ENCODE measurements around the gene MVP.

GRCh38 chr16:29881050-29881449, 60.8 kb downstream of the MVP start:
- TF ChIP-seq CEBPB (IDR thresholded peaks at IDR 0.05; ENCODE audit: low read depth) (no peak), CTCF (IDR thresholded peaks at IDR 0.05 in 2 of 3, conservative IDR thresholded peaks at IDR 0.05 in 1 of 3; ENCODE audit: borderline replicate concordance in 1 of 3, insufficient read depth in 1 of 3, low read depth in 2 of 3, low read length in 2 of 3) (no peak), EZH2 (IDR thresholded peaks at IDR 0.05) (no peak), EZH2phosphoT487 (IDR thresholded peaks at IDR 0.05; ENCODE audit: borderline replicate concordance) (no peak), ZFX (IDR thresholded peaks at IDR 0.05) (no peak), ZNF274 (IDR thresholded peaks at IDR 0.05; ENCODE audit: low read depth, low read length) (no peak), POLR2A (IDR thresholded peaks at IDR 0.05; ENCODE audit: borderline replicate concordance, extremely low read depth, insufficient read depth, insufficient read length) (no peak), ELF1 (IDR thresholded peaks at IDR 0.05; ENCODE audit: borderline replicate concordance, low read depth) (no peak), RAD21 (IDR thresholded peaks at IDR 0.05; ENCODE audit: low read depth) (no peak), YY1 (IDR thresholded peaks at IDR 0.05; ENCODE audit: extremely low read depth, insufficient replicate concordance, low read depth, low read length) (no peak)

Measured in HCT116 (cell line).